ENCODE measurements around the gene RSPH1. TPM values are rescaled to one million over a fixed set of nuclear protein-coding genes. Genes with fewer than 3 reads are reported as not detected.

Gene RSPH1
- total RNA-seq, 1 donor: not detected

GRCh38 chr21:42534421-42535378 lies 38.7 kb upstream of the RSPH1 start:
- H3K9me3 ChIP-seq (ENCODE audit: low read depth, low read length): no peaks in the 10 kb centered on the region
- H2AFZ ChIP-seq (ENCODE audit: low read length): no peak overlapping the region
- H3K4me1 ChIP-seq (ENCODE audit: insufficient read depth, low read length): no peaks in the 10 kb centered on the region
- no peak overlapping the region for H3K27ac ChIP-seq (ENCODE audit: low read depth, low read length)
- DNase-seq (ENCODE audit: insufficient read length, low spot score, missing footprints): no peak
- no peaks in the 10 kb centered on the region for H4K20me1 ChIP-seq (ENCODE audit: insufficient read depth, low read length)
- no peaks in the 10 kb centered on the region for H3K36me3 ChIP-seq (ENCODE audit: insufficient read depth, low read length)
- no peaks in the 10 kb centered on the region for H3K79me2 ChIP-seq (ENCODE audit: insufficient read depth, low read length)
- peaks cover 16% of the 10 kb centered on the region for H3K27me3 ChIP-seq (ENCODE audit: insufficient read depth, low read length)
- H3K4me2 ChIP-seq (ENCODE audit: insufficient read depth, low read length): no peak overlapping the region
- no peak for TF ChIP-seq CTCF (IDR thresholded peaks at IDR 0.05; ENCODE audit: extremely low read depth, low read depth, low read length)
- no peak overlapping the region for H3K4me3 ChIP-seq (ENCODE audit: insufficient read depth, low read length)

- Histone ChIP-seq H3K27me3 (ENCODE audit: insufficient read depth, low read length) (peaks cover 12% of the 10 kb centered on the region), H3K79me2 (ENCODE audit: insufficient read depth, low read length) (no peaks in the 10 kb centered on the region), H2AFZ (ENCODE audit: low read length) (no peak overlapping the region), H3K27ac (ENCODE audit: low read depth, low read length) (no peak overlapping the region), H3K36me3 (ENCODE audit: insufficient read depth, low read length) (no peaks in the 10 kb centered on the region), H4K20me1 (ENCODE audit: insufficient read depth, low read length) (no peaks in the 10 kb centered on the region), H3K4me1 (ENCODE audit: insufficient read depth, low read length) (no peaks in the 10 kb centered on the region), H3K9me3 (ENCODE audit: low read depth, low read length) (no peaks in the 10 kb centered on the region), H3K4me2 (ENCODE audit: insufficient read depth, low read length) (no peak overlapping the region), H3K4me3 (ENCODE audit: insufficient read depth, low read length) (no peak overlapping the region)
- no peak for TF ChIP-seq CTCF (IDR thresholded peaks at IDR 0.05; ENCODE audit: extremely low read depth, low read depth, low read length)
- DNase-seq (ENCODE audit: insufficient read length, low spot score, missing footprints): no peak
Observed at GRCh38 chr21:42533963-42534355, 37.9 kb upstream of the RSPH1 start.

- Histone ChIP-seq H2AFZ (ENCODE audit: low read length) (no peak overlapping the region), H3K36me3 (ENCODE audit: insufficient read depth, low read length) (no peaks in the 10 kb centered on the region), H4K20me1 (ENCODE audit: insufficient read depth, low read length) (no peaks in the 10 kb centered on the region), H3K4me3 (ENCODE audit: insufficient read depth, low read length) (no peak overlapping the region), H3K79me2 (ENCODE audit: insufficient read depth, low read length) (no peaks in the 10 kb centered on the region), H3K4me2 (ENCODE audit: insufficient read depth, low read length) (no peak overlapping the region), H3K4me1 (ENCODE audit: insufficient read depth, low read length) (no peaks in the 10 kb centered on the region), H3K27ac (ENCODE audit: low read depth, low read length) (no peak overlapping the region), H3K9me3 (ENCODE audit: low read depth, low read length) (no peaks in the 10 kb centered on the region), H3K27me3 (ENCODE audit: insufficient read depth, low read length) (peaks cover 9% of the 10 kb centered on the region)
- TF ChIP-seq CTCF (IDR thresholded peaks at IDR 0.05; ENCODE audit: extremely low read depth, low read depth, low read length): no peak
- no peak for DNase-seq (ENCODE audit: insufficient read length, low spot score, missing footprints)
Observed at GRCh38 chr21:42533306-42533962, 37.4 kb upstream of the RSPH1 start.
